B cell (primary cell): ENCODE measurements around the gene UBE2G2. TPM values are rescaled to one million over a fixed set of nuclear protein-coding genes. Genes with fewer than 3 reads are reported as not detected.

Experiments
- ATAC-seq: fragments of 200-7000 bp; cut with Tn5 transposase; one replicate; pipeline ENCODE4 v1.10.0; 2021; ENCODE audit warnings: low read depth, mild to moderate bottlenecking, moderate number of reproducible peaks, moderate library complexity
- CTCF ChIA-PET: fragments of 350-600 bp; sonication (Branson Sonifier 250); formaldehyde crosslinking; loops from one replicate; lab custom pipeline; 2021; ENCODE audit warnings: antibody characterized with exemption, inconsistent platforms; lab: Charles Lee
- POLR2A ChIA-PET: fragments of 350-600 bp; sonication (Branson Sonifier 250); formaldehyde crosslinking; loops from one replicate; lab custom pipeline; 2021; ENCODE audit warnings: antibody characterized with exemption; lab: Charles Lee
- DNase-seq: peaks from one replicate; pipeline ENCODE4 v3.0.0; 2013
- H2AFZ ChIP-seq: 2 replicates; pipeline ENCODE4 v1.6.1; 2012; ENCODE audit warnings: mild to moderate bottlenecking, low read depth, low read length; ENCODE audit not compliant: insufficient read depth, poor library complexity, severe bottlenecking
- H3K27ac ChIP-seq, 2 donors: 1 replicate in 1 of 2; 2 replicates in 1 of 2; pipeline ENCODE4 v1.5.1; 2012 to 2013; ENCODE audit warnings: low read length in 2 of 2, mild to moderate bottlenecking in 2 of 2, moderate library complexity in 1 of 2
- H3K27me3 ChIP-seq, 4 experiments: fragments of 200-600 bp in 1 of 4; sonication (generic) in 1 of 4; replicated peaks in 1 of 4; 1 replicate in 2 of 4; 2 replicates in 2 of 4; pipeline versions ENCODE4 v1.6.1 to v1.7.0; 2013 to 2016; ENCODE audit warnings: low read length in 3 of 4, mild to moderate bottlenecking in 2 of 4, mixed read lengths in 1 of 4, moderate library complexity in 1 of 4; ENCODE audit not compliant: insufficient read depth in 4 of 4, control insufficient read depth in 3 of 4; ENCODE audit errors: control extremely low read depth in 1 of 4
- H3K36me3 ChIP-seq, 2 experiments: replicated peaks in 1 of 2; 1 replicate in 1 of 2; 2 replicates in 1 of 2; pipeline versions ENCODE4 v1.6.1 to v1.7.1; 2013; ENCODE audit warnings: low read length in 1 of 2; ENCODE audit not compliant: insufficient read depth in 2 of 2, control insufficient read depth in 1 of 2; ENCODE audit errors: control extremely low read depth in 1 of 2, extremely low read depth in 1 of 2
- H3K4me1 ChIP-seq, 2 donors: fragments of 200-600 bp in 1 of 2; sonication (generic) in 1 of 2; 1 replicate in 1 of 2; 2 replicates in 1 of 2; pipeline versions ENCODE4 v1.5.1 to v1.6.1; 2013 to 2017; ENCODE audit warnings: low read length in 2 of 2; ENCODE audit not compliant: control insufficient read depth in 2 of 2, insufficient read depth in 2 of 2
- H3K4me2 ChIP-seq: replicated peaks from 2 replicates; pipeline ENCODE3; 2012; ENCODE audit warnings: mild to moderate bottlenecking, low read depth, low read length; ENCODE audit not compliant: poor library complexity, severe bottlenecking
- H3K4me3 ChIP-seq, 5 experiments: fragments of 200-600 bp in 1 of 5; sonication (generic) in 1 of 5; 1 replicate in 3 of 5; 2 replicates in 2 of 5; pipeline versions ENCODE4 v1.5.1 to v1.7.0; 2011 to 2016; ENCODE audit warnings: low read length in 4 of 5, mild to moderate bottlenecking in 4 of 5, low read depth in 2 of 5, control low read depth in 1 of 5, moderate library complexity in 1 of 5; ENCODE audit not compliant: insufficient read depth in 1 of 5; ENCODE audit errors: control extremely low read depth in 1 of 5, extremely low read depth in 1 of 5
- H3K79me2 ChIP-seq: fragments of 200-600 bp; sonication (generic); one replicate; pipeline ENCODE4 v1.6.0; 2016; ENCODE audit warnings: low read length; ENCODE audit not compliant: control insufficient read depth, insufficient read depth
- H3K9ac ChIP-seq: fragments of 200-600 bp; sonication (generic); 2 replicates; pipeline ENCODE4 v1.6.1; 2017; ENCODE audit warnings: mild to moderate bottlenecking, low read length, moderate library complexity
- H3K9me3 ChIP-seq, 3 donors: one replicate each; pipeline versions ENCODE4 v1.6.1 to v1.7.1; 2013; ENCODE audit warnings: low read length in 2 of 3; ENCODE audit not compliant: control insufficient read depth in 2 of 3, insufficient read depth in 1 of 3; ENCODE audit errors: control extremely low read depth in 1 of 3
- H4K20me1 ChIP-seq: 2 replicates; pipeline ENCODE4 v1.6.0; 2012; ENCODE audit warnings: mild to moderate bottlenecking, low read length; ENCODE audit not compliant: insufficient read depth, control insufficient read depth, poor library complexity, severe bottlenecking
- H3K27ac Mint-ChIP-seq: one replicate; pipeline ENCODE4 v1.8.0; 2021; ENCODE audit warnings: mixed read lengths
- H3K27me3 Mint-ChIP-seq: one replicate; pipeline ENCODE4 v1.8.0; 2021; ENCODE audit warnings: mixed read lengths
- H3K4me1 Mint-ChIP-seq: one replicate; pipeline ENCODE4 v1.8.0; 2021; ENCODE audit warnings: mixed read lengths
- H3K4me3 Mint-ChIP-seq: one replicate; pipeline ENCODE4 v1.8.0; 2021; ENCODE audit warnings: mixed read lengths
- H3K9me3 Mint-ChIP-seq: one replicate; pipeline ENCODE4 v1.8.0; 2022; ENCODE audit warnings: mixed read lengths; ENCODE audit not compliant: insufficient read depth
- EZH2 ChIP-seq: IDR thresholded peaks from 2 replicates; pipeline ENCODE4 v1.6.1; 2012; ENCODE audit warnings: borderline replicate concordance, low read depth, mild to moderate bottlenecking, moderate library complexity, low read length; ENCODE audit not compliant: insufficient read depth, poor library complexity, severe bottlenecking
- WGBS: methylation state at CpG from one replicate; pipeline ENCODE4 v1.1.5; 2013; ENCODE audit warnings: missing lambda C conversion rate; ENCODE audit not compliant: insufficient coverage; 5-methylcytosine and 5-hydroxymethylcytosine counted together
- intact Hi-C: fragments of 100-400 bp; cut with micrococcal nuclease; formaldehyde crosslinking; loops from one replicate; pipeline ENCODE4 v1.10.0; 2022
- polyA plus RNA-seq: library from polyadenylated mRNA; depleted of rRNA; stranded (reverse); fragments of >200 nt; gene quantifications from 2 replicates; pipeline ENCODE4 v1.2.3, GENCODE V29; 2012
- total RNA-seq, 2 donors: library from RNA; stranded (reverse); fragments of 120-200 nt in 1 of 2; gene quantifications; 1 replicate in 1 of 2; 2 replicates in 1 of 2; pipeline versions ENCODE4 v1.2.3 to v1.2.4, GENCODE V29; 2013 to 2022
- TF ChIP-seq, protein P1 (sequence below): fragments of 200-600 bp; IDR thresholded peaks from one replicate; pipeline ENCODE4 v1.8.0; 2022; ENCODE audit warnings: antibody characterized with exemption, mild to moderate bottlenecking

The UBE2G2 gene
- total and polyA plus RNA-seq, 2 donors (not counting 1 experiment from before 2014, with no cell fraction given): 96.4 to 109 TPM

DNA sequence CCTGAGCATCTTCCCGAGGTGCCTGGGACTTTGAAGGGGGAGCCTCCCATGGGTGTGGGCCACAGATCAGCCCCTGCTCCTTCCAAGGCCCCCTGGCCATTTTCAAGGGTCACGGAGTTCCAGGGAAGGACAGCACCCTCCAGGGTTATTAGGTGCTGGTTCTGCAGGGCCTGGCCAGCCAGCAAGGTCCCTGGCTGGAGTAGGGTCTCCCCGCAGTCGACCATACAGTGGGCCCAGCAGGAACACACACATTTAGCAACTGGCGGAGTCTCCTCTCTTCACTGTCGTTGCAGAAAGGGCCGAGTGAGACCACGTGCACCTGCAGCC lies 34.0 kb upstream of the UBE2G2 start:
- Histone ChIP-seq H3K4me2 (no peak overlapping the region), H3K27ac (no peak overlapping the region), H3K9me3 (no peaks in the 10 kb centered on the region), H3K79me2 (no peaks in the 10 kb centered on the region), H3K27me3 (peaks cover 0 to 8% (median 0%) of the 10 kb centered on the region in 4 experiments), H3K4me1 (peaks cover 6 to 9% of the 10 kb centered on the region in 2 donors), H3K36me3 (no peaks in the 10 kb centered on the region), H2AFZ (no peak overlapping the region), H3K9ac (no peak overlapping the region), H4K20me1 (no peaks in the 10 kb centered on the region), H3K4me3 (no peak overlapping the region)
- Mint-ChIP-seq H3K27ac (no peak overlapping the region), H3K4me3 (no peak overlapping the region), H3K9me3 (no peaks in the 10 kb centered on the region), H3K27me3 (peaks cover 9% of the 10 kb centered on the region), H3K4me1 (peaks cover 10% of the 10 kb centered on the region)
- TF ChIP-seq EZH2: no peak
- TF ChIP-seq, protein P1, sequence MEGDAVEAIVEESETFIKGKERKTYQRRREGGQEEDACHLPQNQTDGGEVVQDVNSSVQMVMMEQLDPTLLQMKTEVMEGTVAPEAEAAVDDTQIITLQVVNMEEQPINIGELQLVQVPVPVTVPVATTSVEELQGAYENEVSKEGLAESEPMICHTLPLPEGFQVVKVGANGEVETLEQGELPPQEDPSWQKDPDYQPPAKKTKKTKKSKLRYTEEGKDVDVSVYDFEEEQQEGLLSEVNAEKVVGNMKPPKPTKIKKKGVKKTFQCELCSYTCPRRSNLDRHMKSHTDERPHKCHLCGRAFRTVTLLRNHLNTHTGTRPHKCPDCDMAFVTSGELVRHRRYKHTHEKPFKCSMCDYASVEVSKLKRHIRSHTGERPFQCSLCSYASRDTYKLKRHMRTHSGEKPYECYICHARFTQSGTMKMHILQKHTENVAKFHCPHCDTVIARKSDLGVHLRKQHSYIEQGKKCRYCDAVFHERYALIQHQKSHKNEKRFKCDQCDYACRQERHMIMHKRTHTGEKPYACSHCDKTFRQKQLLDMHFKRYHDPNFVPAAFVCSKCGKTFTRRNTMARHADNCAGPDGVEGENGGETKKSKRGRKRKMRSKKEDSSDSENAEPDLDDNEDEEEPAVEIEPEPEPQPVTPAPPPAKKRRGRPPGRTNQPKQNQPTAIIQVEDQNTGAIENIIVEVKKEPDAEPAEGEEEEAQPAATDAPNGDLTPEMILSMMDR: no peak
- ATAC-seq (no peak), DNase-seq (no peak)
- intact Hi-C loops: no loop called here
- ChIA-PET CTCF (no interaction called here), POLR2A (no interaction called here)
- WGBS: 90% methylated on average over 5 of the region's 8 CpGs

DNA sequence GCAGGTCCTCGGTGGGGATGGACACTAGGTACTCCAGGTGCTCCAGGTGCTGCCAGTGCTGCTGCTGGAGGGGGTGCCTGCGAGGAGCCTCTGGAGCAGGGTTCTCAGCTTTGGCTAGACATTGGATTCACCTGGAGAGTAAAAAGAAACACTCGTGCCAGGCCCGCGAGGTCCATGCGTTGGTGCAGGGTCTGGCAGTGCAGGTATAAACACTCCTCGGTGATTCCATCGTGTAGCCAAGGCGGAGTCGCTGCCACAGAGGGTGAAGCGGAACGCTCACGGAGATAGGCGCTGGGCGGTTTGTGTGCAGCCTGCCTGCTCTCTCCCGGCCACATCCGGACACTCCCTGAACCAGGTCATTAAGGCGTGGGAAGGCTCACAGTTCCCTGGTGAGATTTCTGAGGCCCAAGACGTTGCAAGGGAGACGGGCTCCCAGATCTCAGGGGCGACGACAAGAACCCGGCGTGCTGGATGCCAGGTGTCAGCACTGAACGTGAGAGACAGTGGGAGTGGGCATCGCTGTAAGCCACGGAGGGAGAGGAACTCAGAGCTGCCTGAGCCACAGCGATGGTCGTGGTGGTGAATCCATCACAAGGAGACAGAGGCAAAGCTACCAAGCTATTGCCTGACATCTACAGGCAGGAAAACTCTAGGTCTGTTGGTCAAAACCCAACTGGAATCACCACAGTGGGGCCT lies 33.5 kb upstream of the UBE2G2 start:
- Histone ChIP-seq H2AFZ (no peak overlapping the region), H3K79me2 (no peaks in the 10 kb centered on the region), H3K4me3 (no peak overlapping the region), H3K9me3 (no peaks in the 10 kb centered on the region), H3K27ac (no peak overlapping the region), H3K4me2 (no peak overlapping the region), H4K20me1 (no peaks in the 10 kb centered on the region), H3K27me3 (peaks cover 0 to 8% (median 0%) of the 10 kb centered on the region in 4 experiments), H3K4me1 (peaks cover 6 to 12% of the 10 kb centered on the region in 2 donors), H3K9ac (no peak overlapping the region), H3K36me3 (no peaks in the 10 kb centered on the region)
- ChIA-PET CTCF (no interaction called here), POLR2A (no interaction called here)
- 91% methylated on average over 29 of the region's 29 CpGs for WGBS
- TF ChIP-seq, protein P1: no peak
- no peak for TF ChIP-seq EZH2
- Mint-ChIP-seq H3K4me3 (no peak overlapping the region), H3K27me3 (peaks cover 5% of the 10 kb centered on the region), H3K4me1 (peaks cover 13% of the 10 kb centered on the region), H3K9me3 (no peaks in the 10 kb centered on the region), H3K27ac (no peak overlapping the region)
- intact Hi-C loops: no loop called here
- DNase-seq (no peak), ATAC-seq (no peak)
